ENCODE data around the gene NCKAP1. TPM values are rescaled to one million over a fixed set of nuclear protein-coding genes. Genes with fewer than 3 reads are reported as not detected.
"Not testable (repeated sequence)": the region's sequence is repeated elsewhere in the genome, so short reads cannot be mapped to it uniquely, and the experiment has no call there.

NCKAP1 gene
- polyA plus RNA-seq, 1 donor, result 83.6 TPM

DNA sequence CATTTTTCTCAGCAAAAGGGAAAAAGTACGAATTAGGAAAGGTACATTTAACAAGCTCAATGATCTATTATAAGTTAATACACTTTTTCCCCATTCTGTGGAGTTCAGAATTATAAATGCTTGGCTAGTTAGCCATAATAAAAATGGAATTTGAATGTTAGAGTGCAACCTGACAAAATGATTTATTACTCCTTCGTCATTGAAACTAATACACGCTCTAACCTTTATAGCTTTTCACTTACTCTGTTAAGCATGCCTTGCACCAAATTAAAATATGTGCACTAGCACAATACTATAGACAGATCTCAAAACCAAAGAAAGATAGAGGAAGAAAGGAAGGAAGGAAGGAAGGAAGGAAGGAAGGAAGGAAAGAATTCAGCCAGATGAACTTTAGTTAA lies 125.7 kb downstream of the NCKAP1 start:
- no peak for DNase-seq (ENCODE audit: low read depth)

DNA sequence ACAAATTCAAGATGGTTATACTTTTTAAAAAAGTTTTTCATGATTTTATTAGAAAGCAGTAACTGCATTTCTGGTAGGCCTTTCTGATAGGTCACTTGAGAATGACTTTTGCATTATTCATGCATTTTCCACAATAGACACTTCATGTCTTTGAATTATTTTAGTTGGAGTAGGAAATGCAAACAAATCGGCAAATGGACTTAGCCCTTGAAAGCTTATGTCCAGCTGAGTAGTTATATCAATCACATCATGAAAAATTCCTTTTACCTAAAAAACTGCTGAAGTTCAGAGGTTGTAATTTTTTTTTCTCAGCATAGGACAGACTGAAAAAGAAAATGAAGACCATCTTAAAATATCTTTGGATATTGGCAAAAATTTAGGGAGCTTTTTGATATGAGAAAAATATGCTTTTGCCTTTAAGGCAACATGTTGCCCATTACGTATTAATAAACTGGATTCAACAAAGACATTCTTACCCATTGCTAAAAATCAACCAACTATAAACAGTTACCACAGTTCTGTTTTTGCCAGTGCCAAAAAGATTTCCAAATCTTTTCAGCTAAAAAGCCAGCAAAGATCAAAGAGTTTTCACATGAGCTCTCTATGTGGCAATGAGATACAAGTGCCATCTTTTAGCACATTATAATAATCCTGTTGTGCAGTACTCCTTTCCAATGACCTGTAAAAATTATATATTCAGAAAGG lies 126.3 kb downstream of the NCKAP1 start:
- DNase-seq (ENCODE audit: low read depth), result no peak

DNA sequence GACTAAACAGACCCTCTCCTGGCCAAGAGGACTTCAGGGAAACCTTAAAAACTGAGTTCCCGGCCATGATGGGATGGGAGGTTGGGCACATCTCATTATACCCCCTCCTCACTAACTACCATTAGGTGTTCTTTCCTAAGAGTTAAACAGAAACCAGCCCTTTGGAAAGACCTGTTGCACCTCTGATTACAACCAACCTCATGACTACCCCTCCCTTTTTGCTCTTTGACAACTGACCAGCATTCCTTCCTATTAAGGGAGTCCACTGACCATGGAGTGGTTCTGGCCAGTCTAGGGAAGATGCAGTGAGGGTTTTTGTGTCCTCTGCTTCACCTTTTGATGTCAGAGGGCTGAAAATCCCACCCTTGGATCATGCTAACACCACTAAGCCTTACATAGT lies 127.3 kb downstream of the NCKAP1 start:
- DNase-seq (ENCODE audit: low read depth), result no peak

DNA sequence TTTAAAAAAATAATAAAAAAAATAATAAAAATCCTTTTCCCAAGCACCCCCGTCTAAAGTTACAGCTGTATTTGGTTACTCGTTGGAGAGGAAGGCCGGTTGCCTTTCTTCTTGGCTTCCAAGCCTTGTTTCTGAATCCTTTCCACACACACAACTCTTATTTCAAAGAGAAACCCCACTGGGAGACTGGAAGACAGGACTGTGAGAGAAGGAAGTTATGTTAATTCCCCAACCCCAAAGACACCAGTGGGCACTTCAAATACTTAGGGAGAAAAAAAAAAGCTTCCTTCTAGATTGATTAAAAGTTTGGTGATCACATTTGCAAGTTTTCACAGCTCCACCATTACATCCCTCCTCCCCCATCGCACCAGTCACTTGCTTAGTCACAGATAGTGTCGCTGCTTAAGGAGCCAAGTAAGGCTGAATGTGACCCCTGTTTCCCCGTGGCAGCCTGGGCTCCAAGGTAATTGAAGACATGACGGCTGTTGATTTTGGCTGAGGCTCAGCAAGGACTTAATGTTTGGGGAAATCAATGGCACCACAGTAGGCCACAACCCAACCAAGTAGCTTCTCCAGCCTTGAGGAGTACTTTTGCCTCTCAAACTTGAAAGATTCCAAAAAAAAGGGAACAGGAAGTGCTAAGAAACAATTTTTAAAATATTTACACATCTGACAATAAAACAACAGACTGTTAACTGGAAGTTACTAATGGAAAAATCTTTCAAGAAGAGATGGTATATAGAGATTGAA lies 131.0 kb downstream of the NCKAP1 start:
- peak; percentile 2 for DNase-seq (ENCODE audit: low read depth)

DNA sequence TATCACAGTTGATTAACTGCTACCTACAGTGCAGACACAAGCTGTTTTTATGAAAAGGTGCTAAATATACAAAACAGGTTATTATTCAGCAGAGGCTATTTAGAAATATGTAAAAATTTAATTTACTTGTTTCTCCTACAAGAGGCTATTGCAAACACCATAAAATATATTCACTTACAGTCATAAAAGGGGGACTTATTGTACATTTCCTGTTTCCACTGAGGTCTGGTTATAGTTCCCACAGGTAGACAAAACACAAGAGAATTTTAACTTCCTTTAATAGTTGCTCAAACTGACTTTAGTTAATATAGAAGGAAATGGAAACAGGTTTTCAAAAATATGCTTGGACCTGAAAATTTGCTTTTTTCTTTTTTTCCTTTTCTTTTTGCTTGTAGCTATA lies 131.8 kb downstream of the NCKAP1 start:
- no peak for DNase-seq (ENCODE audit: low read depth)

DNA sequence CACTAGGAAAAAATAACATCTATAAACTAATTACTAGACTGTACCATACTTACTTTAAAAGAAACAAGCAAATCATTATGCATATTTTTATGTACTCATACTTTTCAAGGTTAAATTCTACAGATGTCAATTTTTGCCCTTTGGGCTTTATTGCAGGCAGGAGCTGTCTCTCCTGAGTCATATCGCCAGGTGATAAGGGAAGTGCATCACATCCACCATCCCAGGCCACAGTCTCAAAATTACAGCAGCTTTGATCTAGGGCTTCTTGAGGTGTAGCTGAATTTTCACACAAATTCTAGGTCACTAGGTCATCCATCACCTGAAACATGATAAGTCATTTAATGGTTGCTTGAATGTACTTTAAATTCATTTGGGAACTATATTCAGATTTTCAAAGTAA lies 133.4 kb downstream of the NCKAP1 start:
- no peak for DNase-seq (ENCODE audit: low read depth)

DNA sequence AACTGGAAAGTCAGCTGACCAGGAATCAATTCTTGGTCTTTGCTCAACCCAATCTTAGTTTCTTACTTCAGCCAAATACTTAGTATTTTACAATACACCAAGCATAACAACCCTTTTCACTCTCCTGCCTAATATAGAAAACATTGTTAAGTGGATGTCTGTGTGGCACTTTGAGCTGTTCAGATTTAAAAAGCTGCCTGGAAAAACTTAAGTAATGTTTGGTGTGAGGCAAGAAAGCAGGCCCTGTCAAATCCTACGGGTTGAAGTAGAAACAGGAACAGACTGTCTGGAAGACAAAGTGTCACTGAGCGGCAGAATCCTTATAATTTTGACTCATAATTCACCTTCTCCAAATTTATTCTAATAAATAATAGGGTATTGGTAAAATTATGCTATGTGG lies 134.7 kb downstream of the NCKAP1 start:
- no peak for DNase-seq (ENCODE audit: low read depth)

DNA sequence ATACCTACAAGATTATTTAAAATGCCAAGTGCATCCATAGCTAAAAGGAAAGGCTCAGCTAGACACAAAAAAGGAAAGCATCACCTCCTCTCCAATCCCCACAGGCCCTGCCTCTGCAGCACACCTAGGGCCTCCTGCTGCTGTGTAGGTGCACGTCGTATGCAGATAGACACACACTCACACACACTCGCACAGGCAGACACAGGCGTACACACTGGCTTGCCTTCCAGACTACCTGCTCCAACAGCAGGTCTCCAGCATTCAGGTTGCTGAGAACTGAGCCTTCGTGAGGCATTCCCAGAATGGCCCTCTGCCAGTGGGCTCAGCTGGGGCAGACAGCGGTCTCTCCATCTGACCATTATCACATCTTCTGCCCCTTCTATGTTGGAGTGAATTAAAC lies 136.5 kb downstream of the NCKAP1 start:
- no peak for DNase-seq (ENCODE audit: low read depth)

DNA sequence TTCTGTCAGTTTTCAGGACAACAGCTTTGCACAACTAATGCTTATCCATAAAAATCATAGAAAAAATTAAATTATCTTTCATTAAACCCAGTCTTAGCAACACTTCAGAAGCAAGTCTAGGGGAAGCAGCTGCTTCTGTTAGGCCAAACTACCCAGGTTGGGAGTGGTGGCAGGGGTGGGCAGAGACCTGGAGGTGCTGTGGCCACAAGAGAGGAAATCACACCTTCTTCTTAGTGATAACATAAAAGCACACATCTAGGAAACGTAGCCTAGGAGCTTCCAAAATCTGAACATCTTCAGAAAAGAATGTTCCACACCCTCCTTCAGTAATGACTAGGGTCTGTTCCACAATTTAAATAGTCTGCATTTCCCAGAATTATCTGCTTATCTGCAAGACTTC lies 139.5 kb downstream of the NCKAP1 start:
- no peak for DNase-seq (ENCODE audit: low read depth)

DNA sequence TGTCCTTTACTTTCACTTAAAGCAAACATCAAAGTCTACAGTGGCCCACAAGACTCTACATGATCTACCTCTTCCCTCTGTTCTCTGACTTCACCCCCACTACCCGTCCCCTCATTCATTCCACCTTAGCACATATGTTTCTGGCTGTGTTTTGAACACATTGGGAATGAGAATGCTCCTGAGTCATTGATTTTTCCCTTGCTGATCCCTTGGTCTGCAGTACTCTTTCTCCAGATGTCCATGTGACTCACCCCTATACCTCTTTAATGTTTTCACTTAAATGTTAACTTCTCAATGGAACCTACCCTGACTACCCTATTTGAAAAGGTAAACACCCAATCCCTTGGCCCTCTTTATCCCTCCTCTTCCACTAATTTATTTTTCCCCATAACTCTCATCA lies 141.1 kb downstream of the NCKAP1 start:
- no peak for DNase-seq (ENCODE audit: low read depth)

DNA sequence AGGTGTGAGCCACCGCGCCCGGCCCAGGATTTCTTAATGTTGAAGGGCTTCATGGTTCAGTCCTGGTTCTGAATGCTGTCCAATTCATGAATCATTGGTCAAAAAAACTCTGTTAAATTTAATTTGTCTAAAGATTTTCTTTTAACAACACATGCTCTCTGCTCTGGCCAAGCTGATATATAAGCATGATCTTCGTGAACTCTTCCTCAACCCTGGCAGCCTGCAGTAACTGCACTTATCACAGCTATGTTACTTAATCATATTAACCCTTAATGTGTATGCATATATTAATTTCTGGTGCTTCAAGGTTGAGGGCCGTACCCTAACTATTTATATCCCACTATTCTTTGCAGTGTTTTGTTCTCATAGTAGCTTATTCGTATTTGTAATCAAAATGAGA lies 142.5 kb downstream of the NCKAP1 start:
- no peak for DNase-seq (ENCODE audit: low read depth)

DNA sequence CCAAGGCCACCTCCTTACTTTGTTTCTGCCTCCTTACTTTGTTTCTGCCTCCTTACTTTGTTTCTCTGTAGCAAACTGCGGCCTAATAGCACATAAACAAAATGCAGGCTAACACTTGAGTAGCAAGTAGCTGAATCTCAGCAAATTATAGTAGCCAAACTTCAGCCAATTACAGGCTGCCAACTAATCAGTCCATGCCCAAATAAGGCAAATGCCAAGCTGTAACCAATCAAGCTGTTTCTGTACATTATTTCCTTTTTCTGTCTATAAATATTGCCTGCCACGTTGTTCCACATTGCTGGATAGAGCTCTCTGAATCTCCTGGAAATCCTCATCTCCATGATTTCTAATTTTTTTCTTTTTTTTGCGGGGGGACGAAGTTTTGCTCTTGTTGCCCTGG lies 143.1 kb downstream of the NCKAP1 start:
- DNase-seq (ENCODE audit: low read depth), result no peak

DNA sequence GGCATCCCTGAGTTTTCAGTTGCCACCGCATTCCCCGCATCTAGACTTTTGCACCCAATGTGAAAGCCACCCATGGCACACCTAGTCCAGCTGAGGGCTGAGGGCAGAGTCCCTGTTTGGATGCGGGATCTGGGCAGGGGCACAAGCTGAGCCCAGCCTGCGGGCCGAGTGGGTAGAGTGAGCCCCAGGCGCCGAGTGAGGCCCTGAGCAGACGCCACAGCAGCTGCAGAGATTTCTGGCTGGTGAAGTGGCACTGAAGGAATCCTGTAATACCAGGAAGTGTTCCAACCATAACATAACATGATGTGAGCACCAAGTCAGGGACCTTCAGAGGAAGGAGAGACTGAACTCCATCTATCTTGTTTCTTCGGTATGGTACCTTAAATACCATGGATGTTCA lies 144.1 kb downstream of the NCKAP1 start:
- DNase-seq (ENCODE audit: low read depth), result no peak

DNA sequence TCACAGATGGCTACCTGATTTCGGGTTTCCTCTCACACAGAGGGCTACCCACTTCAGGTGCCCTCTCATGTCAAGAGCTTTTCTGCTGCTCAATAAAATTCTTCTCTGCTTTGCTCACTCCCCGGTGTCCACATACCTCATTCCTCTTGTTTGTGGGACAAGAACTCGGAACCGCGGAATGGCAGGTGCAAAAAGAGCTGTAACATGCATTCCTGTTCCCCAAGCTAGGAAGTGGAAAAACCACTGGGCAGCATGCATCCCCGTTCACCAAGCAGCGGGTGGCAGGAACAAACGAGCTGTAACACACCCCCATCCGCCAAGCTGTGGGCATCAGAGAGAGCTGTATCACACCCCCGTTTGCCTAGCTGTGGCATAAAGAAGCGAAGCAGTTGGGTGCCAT lies 144.6 kb downstream of the NCKAP1 start:
- no peak for DNase-seq (ENCODE audit: low read depth)

DNA sequence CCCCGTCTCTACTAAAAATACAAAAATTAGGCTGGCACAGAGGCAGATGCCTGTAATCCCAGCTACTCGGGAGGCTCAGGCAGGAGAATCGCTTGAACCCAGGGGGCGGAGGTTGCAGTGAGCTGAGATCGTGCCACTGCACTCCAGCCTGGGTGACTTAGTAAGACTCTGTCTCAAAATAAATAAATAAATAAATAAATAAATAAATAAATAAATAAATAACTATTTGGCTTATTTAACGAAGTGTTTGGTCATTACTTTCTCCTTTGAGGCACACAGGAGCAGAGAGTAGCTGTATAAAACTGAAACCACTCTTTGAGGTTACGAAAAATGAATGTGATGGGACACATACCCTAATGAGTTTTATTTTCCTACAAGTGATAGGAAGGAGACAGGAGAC lies 145.2 kb downstream of the NCKAP1 start:
- DNase-seq (ENCODE audit: low read depth), result not testable (repeated sequence)

DNA sequence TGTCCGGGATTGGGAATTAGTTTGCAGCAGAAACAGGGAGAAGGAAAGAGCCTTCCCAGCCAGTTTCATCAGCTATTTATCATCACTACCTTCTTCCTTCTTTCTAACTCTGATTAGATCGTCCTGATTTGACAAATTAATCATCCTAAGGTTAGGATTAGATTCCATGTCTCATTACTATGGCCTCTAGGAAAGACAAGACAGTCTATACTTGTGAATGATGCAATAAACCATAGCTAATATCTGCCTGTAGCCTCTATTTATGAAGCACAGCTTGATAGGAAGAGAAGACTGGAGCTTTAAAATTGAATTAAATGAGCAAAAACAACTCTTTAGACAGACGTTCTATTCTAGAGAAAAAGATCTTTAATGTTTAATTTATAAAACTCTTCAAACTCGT lies 146.6 kb downstream of the NCKAP1 start:
- DNase-seq (ENCODE audit: low read depth), result no peak

DNA sequence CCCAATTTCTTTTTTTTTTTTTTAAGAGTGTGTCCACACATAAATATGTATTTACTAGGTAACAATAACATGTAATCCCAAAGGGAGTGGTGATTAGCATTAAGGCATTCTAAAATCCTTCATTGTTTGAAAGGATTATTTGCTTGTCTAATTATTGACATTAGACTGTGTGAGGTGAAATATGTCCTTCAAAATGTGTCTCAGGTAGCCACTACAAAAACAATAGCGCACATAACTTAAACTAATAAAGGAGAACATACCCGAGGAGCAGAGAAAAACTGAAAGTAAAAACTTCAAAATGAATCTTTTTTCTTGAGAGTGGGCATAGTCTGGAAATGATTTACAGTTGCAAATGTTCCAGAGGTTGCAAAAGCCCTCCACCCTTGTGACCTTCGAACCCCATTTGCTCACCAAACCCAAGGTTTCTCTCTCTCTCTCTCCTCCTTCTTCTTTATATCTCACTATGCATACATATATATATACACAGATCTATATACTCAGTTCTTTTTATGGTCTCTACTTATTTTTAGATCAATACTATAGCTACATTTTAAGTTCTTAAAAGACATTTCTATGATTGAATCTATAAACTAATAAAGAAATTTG lies 147.4 kb downstream of the NCKAP1 start:
- no peak for DNase-seq (ENCODE audit: low read depth)

DNA sequence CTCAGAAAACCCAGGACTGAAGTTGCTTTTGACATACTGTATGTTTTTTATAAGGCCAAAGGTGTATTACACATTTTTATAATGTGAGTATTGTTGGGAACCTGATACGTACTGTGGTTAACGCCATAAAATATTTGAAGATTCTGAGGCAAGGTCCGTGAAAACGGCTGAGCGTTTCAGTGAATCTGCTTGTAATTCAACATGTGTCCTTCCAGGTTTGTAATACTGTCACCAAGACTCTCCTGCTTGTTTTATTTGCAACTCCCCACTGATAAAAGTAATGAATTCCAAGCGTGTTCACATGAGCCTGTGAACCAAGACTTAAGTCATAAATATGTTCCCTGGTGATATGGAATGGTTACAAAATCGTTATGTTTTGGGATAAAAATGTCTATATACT lies 148.0 kb downstream of the NCKAP1 start:
- no peak for DNase-seq (ENCODE audit: low read depth)

DNA sequence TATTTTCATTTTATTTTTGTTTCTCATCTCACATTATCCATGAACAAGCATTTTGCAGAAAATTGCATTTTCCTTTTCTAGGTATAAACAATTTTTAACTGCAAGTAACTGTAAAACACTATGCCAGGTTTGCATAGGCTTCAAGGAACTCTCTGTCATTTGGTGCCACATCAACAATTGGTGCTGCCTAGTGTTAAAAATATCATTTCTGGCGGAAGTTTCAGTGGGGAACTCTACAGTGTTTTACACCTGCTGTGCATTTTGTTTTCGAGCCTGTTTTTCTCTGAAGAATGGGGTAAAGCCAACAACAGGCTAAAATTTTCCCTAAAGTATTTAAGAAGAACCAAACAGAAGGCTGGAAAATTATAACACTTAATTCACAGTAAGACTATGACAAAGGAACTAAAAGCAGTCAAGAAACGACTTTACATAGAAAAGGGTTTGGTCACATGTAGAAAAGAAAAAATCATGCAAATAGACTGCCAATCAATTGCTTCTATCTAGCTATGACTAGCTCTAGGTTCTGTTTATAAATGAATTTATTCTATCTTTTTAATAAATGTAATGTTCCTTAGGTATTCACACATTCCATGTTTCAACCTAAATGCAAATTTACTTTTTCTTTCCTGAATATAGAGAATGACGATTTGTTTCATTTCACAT lies 150.4 kb downstream of the NCKAP1 start:
- DNase-seq (ENCODE audit: low read depth), result no peak

DNA sequence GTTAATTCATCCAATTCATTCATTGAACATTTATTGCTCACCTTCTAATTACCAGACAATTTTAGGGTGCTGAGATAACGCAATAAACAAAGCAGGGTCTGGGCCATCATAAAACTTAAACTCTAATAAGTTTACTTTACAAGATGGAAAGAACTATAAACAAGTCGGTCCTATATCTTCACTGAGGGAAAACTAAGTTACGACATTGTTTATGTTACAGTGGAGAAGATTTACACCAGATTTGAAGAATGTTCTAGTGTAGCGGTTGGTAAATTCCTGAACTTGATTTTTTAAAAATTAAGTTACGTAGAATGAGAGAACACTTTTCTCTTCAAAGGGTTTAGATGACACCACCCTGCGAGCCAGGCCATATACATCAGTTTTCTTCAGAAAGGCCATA lies 151.2 kb downstream of the NCKAP1 start:
- DNase-seq (ENCODE audit: low read depth), result no peak

DNA sequence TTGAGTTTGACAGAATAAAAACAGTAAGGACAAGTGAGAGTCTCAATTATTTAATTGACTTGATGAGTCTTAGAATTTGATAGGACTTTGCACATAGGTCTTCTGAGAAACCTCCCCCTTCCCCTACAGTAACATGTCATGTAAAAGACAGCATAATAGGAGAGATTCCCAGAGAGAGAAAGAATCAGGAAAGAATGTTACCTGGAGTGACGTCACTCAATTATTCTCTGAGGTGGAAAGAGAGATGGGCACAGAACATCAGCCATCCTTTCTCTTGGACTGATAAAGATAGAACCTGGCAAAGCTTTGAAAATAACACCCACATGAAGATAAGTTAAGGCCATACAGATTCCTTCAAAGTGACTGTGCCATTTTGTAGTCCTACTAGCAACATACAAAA lies 152.5 kb downstream of the NCKAP1 start:
- DNase-seq (ENCODE audit: low read depth), result no peak

DNA sequence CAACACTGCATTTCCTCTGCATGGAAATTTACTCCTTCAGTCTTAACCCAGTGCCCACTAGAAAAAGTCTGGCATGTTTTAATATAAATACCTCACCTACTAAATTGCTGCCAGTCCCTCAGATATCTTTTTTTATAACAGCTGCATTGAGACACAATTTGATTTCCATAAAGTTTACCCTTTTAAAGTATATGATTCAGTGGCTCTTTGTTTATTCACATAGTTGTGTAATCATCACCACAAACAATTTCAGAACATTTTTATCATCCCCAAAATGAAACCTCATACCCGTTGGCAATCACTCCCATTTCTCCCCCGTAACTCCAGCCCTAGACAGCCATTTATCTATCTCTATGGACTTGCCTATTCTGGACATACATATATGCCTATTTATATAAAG lies 154.8 kb downstream of the NCKAP1 start:
- no peak for DNase-seq (ENCODE audit: low read depth)

DNA sequence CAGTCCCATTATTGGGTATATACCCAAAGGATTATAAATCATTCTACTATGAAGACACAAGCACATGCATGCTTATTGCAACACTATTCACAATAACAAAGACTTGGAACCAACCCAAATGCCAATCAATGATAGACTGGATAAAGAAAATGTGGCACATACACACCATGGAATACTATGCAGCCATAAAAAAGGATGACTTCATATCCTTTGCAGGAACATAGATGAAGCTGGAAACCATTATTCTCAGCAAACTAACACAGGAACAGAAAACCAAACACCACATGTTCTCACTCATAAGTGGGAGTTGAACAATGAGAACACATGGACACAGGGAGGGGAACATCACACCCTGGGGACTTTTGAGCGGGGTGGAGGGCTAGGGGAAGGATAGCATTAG lies 158.2 kb downstream of the NCKAP1 start:
- DNase-seq (ENCODE audit: low read depth), result not testable (repeated sequence)

Measured in forelimb muscle (tissue), 1 donor.